Liver (tissue), 9 donors: ENCODE results near the gene TBL1Y. TPM values are rescaled to one million over a fixed set of nuclear protein-coding genes. Genes with fewer than 3 reads are reported as not detected.
A peak's percentile ranks its signal among the peaks of the same experiment; 100 is the strongest.

Source experiments
- DNase-seq: peaks from one replicate; pipeline ENCODE4 v3.0.0-alpha.2; 2017; ENCODE audit warnings: low spot score
- H3K27ac ChIP-seq, 2 donors: one replicate each; pipeline ENCODE4 v1.7.0; 2013; ENCODE audit warnings: inconsistent platforms in 2 of 2, low read length in 2 of 2, control low read depth in 1 of 2, low read depth in 1 of 2, mild to moderate bottlenecking in 1 of 2
- H3K27me3 ChIP-seq, 4 donors: one replicate each; pipeline versions ENCODE4 v1.6.1 to v1.7.0; 2013; ENCODE audit warnings: low read length in 3 of 4, inconsistent platforms in 1 of 4, mild to moderate bottlenecking in 1 of 4, moderate library complexity in 1 of 4; ENCODE audit not compliant: control insufficient read depth in 4 of 4, insufficient read depth in 4 of 4
- H3K36me3 ChIP-seq, 4 donors: one replicate each; pipeline versions ENCODE4 v1.6.1 to v1.7.0; 2013; ENCODE audit warnings: low read length in 3 of 4, mild to moderate bottlenecking in 3 of 4, low read depth in 1 of 4, moderate library complexity in 1 of 4; ENCODE audit not compliant: control insufficient read depth in 4 of 4, insufficient read depth in 3 of 4
- H3K4me1 ChIP-seq, 4 donors: one replicate each; pipeline versions ENCODE4 v1.6.1 to v1.7.0; 2013; ENCODE audit warnings: low read length in 3 of 4, mild to moderate bottlenecking in 3 of 4, moderate library complexity in 1 of 4; ENCODE audit not compliant: control insufficient read depth in 4 of 4, insufficient read depth in 4 of 4
- H3K4me3 ChIP-seq, 3 donors: one replicate each; pipeline versions ENCODE4 v1.6.1 to v1.7.0; 2013; ENCODE audit warnings: low read length in 3 of 3, control low read depth in 1 of 3, low read depth in 1 of 3, mild to moderate bottlenecking in 1 of 3
- H3K9ac ChIP-seq, 2 donors: one replicate each; pipeline ENCODE4 v1.7.0; 2013; ENCODE audit warnings: low read length in 2 of 2, mild to moderate bottlenecking in 2 of 2, moderate library complexity in 2 of 2, control low read depth in 1 of 2, low read depth in 1 of 2
- H3K9me3 ChIP-seq, 4 donors: one replicate each; pipeline versions ENCODE4 v1.6.1 to v1.7.0; 2013; ENCODE audit warnings: low read length in 3 of 4; ENCODE audit not compliant: control insufficient read depth in 4 of 4
- ATF3 ChIP-seq: IDR thresholded peaks from 2 replicates; pipeline ENCODE4 v1.6.1; 2016; ENCODE audit warnings: antibody characterized with exemption
- EGR1 ChIP-seq, 2 donors: IDR thresholded peaks; 2 replicates each; pipeline ENCODE4 v1.6.1; 2016 to 2018; ENCODE audit warnings: antibody characterized with exemption in 2 of 2, low read depth in 2 of 2
- FOXA1 ChIP-seq: IDR thresholded peaks from 2 replicates; pipeline ENCODE4 v1.6.1; 2016; ENCODE audit warnings: antibody characterized with exemption
- FOXA2 ChIP-seq: IDR thresholded peaks from 2 replicates; pipeline ENCODE4 v1.6.1; 2016; ENCODE audit warnings: antibody characterized with exemption
- GABPA ChIP-seq, 2 donors: IDR thresholded peaks in 1 of 2; conservative IDR thresholded peaks in 1 of 2; 2 replicates each; pipeline ENCODE4 v1.6.1; 2016; ENCODE audit warnings: antibody characterized with exemption in 2 of 2, mild to moderate bottlenecking in 1 of 2, moderate library complexity in 1 of 2
- HNF4G ChIP-seq: IDR thresholded peaks from 2 replicates; pipeline ENCODE4 v1.6.1; 2016; ENCODE audit warnings: antibody characterized with exemption
- JUND ChIP-seq, 2 donors: IDR thresholded peaks; 2 replicates each; pipeline ENCODE4 v1.6.1; 2016; ENCODE audit warnings: antibody characterized with exemption in 2 of 2
- MAX ChIP-seq: IDR thresholded peaks from 2 replicates; pipeline ENCODE4 v1.6.1; 2016; ENCODE audit warnings: antibody characterized with exemption
- NR2F2 ChIP-seq: IDR thresholded peaks from 2 replicates; pipeline ENCODE4 v1.6.1; 2016; ENCODE audit warnings: antibody characterized with exemption
- RAD21 ChIP-seq, 2 donors: IDR thresholded peaks; 2 replicates each; pipeline ENCODE4 v1.6.1; 2016; ENCODE audit warnings: antibody characterized with exemption in 2 of 2, mild to moderate bottlenecking in 2 of 2
- RXRA ChIP-seq, 2 donors: IDR thresholded peaks; 2 replicates each; pipeline ENCODE4 v1.6.1; 2017 to 2018; ENCODE audit warnings: antibody characterized with exemption in 2 of 2, mild to moderate bottlenecking in 1 of 2
- SP1 ChIP-seq: IDR thresholded peaks from 2 replicates; pipeline ENCODE4 v1.6.1; 2018; ENCODE audit warnings: antibody characterized with exemption, mild to moderate bottlenecking
- YY1 ChIP-seq: IDR thresholded peaks from 2 replicates; pipeline ENCODE4 v1.6.1; 2016; ENCODE audit warnings: antibody characterized with exemption, mild to moderate bottlenecking
- WGBS: extraction: QIAGEN DNeasy Blood & Tissue Kit; methylation state at CpG from one replicate; pipeline ENCODE4 v1.1.7; 2013; 5-methylcytosine and 5-hydroxymethylcytosine counted together
- polyA plus RNA-seq, 2 donors: library from polyadenylated mRNA; stranded (reverse) in 1 of 2; unstranded in 1 of 2; fragments of 200-250 nt in 1 of 2; fragments of >200 nt in 1 of 2; fragmentation: Nextera tagmentation in 1 of 2; extraction: Ambion mirVana in 1 of 2; gene quantifications; one replicate each; pipeline versions ENCODE4 v1.2.1 to v1.2.3, GENCODE V29; 2013 to 2015
- total RNA-seq, 2 donors: library from RNA; depleted of rRNA; stranded (reverse); fragments of >200 nt; gene quantifications; one replicate each; pipeline ENCODE4 v1.2.3, GENCODE V29; 2014
- TF ChIP-seq, protein P1 (sequence below): IDR thresholded peaks from 2 replicates; pipeline ENCODE4 v1.6.1; 2016; ENCODE audit warnings: antibody characterized with exemption
- TF ChIP-seq, protein P2 (sequence below): IDR thresholded peaks from 2 replicates; pipeline ENCODE4 v1.6.1; 2016; ENCODE audit warnings: antibody characterized with exemption, mild to moderate bottlenecking
- donor health status: healthy.
- donor health status: healthy.
- donor health status: healthy.
- donor health status: healthy.
- donor health status: healthy.

The TBL1Y gene
- total and polyA plus RNA-seq, 4 donors: 0.72 to 1.6 TPM; not detected in 2

GRCh38 chrY:6929237-6929636 lies 18.7 kb downstream of the TBL1Y start:
- TF ChIP-seq YY1 (no peak), GABPA (IDR thresholded peaks at IDR 0.05 in 1 of 2, conservative IDR thresholded peaks at IDR 0.05 in 1 of 2) (no peak), SP1 (no peak), EGR1 (IDR thresholded peaks at IDR 0.05; ENCODE audit: low read depth in 2 of 2) (no peak), RAD21 (IDR thresholded peaks at IDR 0.05) (no peak), RXRA (IDR thresholded peaks at IDR 0.05) (no peak), HNF4G (no peak), JUND (IDR thresholded peaks at IDR 0.05) (no peak), MAX (no peak), ATF3 (no peak)
- TF ChIP-seq, protein P1, sequence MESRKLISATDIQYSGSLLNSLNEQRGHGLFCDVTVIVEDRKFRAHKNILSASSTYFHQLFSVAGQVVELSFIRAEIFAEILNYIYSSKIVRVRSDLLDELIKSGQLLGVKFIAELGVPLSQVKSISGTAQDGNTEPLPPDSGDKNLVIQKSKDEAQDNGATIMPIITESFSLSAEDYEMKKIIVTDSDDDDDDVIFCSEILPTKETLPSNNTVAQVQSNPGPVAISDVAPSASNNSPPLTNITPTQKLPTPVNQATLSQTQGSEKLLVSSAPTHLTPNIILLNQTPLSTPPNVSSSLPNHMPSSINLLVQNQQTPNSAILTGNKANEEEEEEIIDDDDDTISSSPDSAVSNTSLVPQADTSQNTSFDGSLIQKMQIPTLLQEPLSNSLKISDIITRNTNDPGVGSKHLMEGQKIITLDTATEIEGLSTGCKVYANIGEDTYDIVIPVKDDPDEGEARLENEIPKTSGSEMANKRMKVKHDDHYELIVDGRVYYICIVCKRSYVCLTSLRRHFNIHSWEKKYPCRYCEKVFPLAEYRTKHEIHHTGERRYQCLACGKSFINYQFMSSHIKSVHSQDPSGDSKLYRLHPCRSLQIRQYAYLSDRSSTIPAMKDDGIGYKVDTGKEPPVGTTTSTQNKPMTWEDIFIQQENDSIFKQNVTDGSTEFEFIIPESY: no peak
- TF ChIP-seq, protein P2, sequence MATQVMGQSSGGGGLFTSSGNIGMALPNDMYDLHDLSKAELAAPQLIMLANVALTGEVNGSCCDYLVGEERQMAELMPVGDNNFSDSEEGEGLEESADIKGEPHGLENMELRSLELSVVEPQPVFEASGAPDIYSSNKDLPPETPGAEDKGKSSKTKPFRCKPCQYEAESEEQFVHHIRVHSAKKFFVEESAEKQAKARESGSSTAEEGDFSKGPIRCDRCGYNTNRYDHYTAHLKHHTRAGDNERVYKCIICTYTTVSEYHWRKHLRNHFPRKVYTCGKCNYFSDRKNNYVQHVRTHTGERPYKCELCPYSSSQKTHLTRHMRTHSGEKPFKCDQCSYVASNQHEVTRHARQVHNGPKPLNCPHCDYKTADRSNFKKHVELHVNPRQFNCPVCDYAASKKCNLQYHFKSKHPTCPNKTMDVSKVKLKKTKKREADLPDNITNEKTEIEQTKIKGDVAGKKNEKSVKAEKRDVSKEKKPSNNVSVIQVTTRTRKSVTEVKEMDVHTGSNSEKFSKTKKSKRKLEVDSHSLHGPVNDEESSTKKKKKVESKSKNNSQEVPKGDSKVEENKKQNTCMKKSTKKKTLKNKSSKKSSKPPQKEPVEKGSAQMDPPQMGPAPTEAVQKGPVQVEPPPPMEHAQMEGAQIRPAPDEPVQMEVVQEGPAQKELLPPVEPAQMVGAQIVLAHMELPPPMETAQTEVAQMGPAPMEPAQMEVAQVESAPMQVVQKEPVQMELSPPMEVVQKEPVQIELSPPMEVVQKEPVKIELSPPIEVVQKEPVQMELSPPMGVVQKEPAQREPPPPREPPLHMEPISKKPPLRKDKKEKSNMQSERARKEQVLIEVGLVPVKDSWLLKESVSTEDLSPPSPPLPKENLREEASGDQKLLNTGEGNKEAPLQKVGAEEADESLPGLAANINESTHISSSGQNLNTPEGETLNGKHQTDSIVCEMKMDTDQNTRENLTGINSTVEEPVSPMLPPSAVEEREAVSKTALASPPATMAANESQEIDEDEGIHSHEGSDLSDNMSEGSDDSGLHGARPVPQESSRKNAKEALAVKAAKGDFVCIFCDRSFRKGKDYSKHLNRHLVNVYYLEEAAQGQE: no peak
- WGBS: 29% methylated on average over 1 of the region's 1 CpG
- Histone ChIP-seq H3K27me3 (no peaks in the 10 kb centered on the region), H3K27ac (no peak overlapping the region), H3K9ac (no peak overlapping the region), H3K4me1 (peaks cover 0 to 10% (median 0%) of the 10 kb centered on the region in 4 donors), H3K36me3 (no peaks in the 10 kb centered on the region), H3K4me3 (no peak overlapping the region), H3K9me3 (no peaks in the 10 kb centered on the region)
- no peak for DNase-seq

DNA sequence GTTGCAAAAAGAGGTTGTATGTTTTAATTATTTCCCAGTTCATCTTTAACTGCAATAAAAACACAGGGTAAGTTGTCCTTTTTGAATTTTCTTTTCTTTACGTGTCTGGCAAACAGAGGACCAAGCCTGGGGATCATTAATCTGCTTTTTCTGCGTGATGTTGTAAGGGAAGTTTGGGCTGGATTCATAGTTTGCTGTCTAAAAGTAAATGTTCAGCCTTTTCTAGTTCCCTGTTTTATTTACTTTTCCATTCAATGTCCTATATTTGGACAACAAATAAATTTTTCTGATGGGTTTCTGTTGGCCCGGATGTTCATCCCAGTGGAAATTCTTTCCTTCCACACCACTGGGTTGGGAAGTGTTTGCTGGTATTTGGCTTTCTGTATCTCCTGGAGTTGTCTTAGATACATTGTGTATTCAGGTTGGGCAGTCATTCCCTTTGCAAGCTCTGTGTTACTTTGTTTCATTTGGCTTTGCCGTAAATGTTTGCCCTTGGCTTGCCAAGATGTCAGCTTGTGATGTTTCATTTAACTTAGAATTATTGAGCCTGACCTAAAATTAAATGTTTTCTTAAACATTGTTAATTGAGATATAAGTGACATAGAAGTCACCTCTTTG lies 21.4 kb downstream of the TBL1Y start:
- no peaks in the 10 kb centered on the region for H3K27me3 ChIP-seq
- no peaks in the 10 kb centered on the region for H3K9me3 ChIP-seq
- peaks cover 0 to 17% (median 0%) of the 10 kb centered on the region in 4 donors for H3K4me1 ChIP-seq
- H3K27ac ChIP-seq: peak overlapping the region in 1 of 2 donors; percentile 41
- no peak for DNase-seq
- peak overlapping the region in 1 of 2 donors; percentile 59 for H3K9ac ChIP-seq
- TF ChIP-seq FOXA1 (peak; percentile 12), GABPA (IDR thresholded peaks at IDR 0.05 in 1 of 2, conservative IDR thresholded peaks at IDR 0.05 in 1 of 2) (no peak), JUND (IDR thresholded peaks at IDR 0.05) (peak in 1 of 2 donors; percentile 59), NR2F2 (no peak), FOXA2 (peak; percentile 18)
- TF ChIP-seq, protein P2: peak; percentile 52
- WGBS: 33% methylated on average over 4 of the region's 4 CpGs
- no peak overlapping the region for H3K4me3 ChIP-seq
- no peaks in the 10 kb centered on the region for H3K36me3 ChIP-seq
